ENCODE measurements around the gene FLNC.

Gene FLNC

GRCh38 chr7:128833148-128833945 lies 3.1 kb downstream of the FLNC start:
- no peak for FAIRE-seq

- FAIRE-seq, result no peak
These were observed 3.7 kb downstream of the FLNC start for GRCh38 chr7:128833946-128834325.

GRCh38 chr7:128835231-128835751 lies 5.1 kb downstream of the FLNC start:
- no peak for FAIRE-seq

GRCh38 chr7:128835790-128836641 lies 5.8 kb downstream of the FLNC start:
- FAIRE-seq, result no peak

GRCh38 chr7:128836729-128837348 lies 6.6 kb downstream of the FLNC start:
- FAIRE-seq, result no peak

- FAIRE-seq, result no peak
These were observed 7.3 kb downstream of the FLNC start for GRCh38 chr7:128837521-128837921.

GRCh38 chr7:128838109-128838779 lies 8.0 kb downstream of the FLNC start:
- no peak for FAIRE-seq

- FAIRE-seq, result no peak
These were observed 8.9 kb downstream of the FLNC start for GRCh38 chr7:128838981-128839731.

GRCh38 chr7:128839751-128840177 lies 9.6 kb downstream of the FLNC start:
- FAIRE-seq, result no peak

GRCh38 chr7:128840326-128841170 lies 10.3 kb downstream of the FLNC start:
- FAIRE-seq, result no peak

- no peak for FAIRE-seq
These were observed 11.0 kb downstream of the FLNC start for GRCh38 chr7:128841171-128841690.

- FAIRE-seq, result no peak
These were observed 11.9 kb downstream of the FLNC start for GRCh38 chr7:128841921-128842673.

GRCh38 chr7:128842674-128843641 lies 12.8 kb downstream of the FLNC start:
- FAIRE-seq, result no peak

GRCh38 chr7:128843938-128844621 lies 13.9 kb downstream of the FLNC start:
- FAIRE-seq, result no peak

- no peak for FAIRE-seq
These were observed 14.6 kb downstream of the FLNC start for GRCh38 chr7:128844777-128845311.

- no peak for FAIRE-seq
These were observed 15.3 kb downstream of the FLNC start for GRCh38 chr7:128845475-128845874.

- FAIRE-seq, result no peak
These were observed 15.8 kb downstream of the FLNC start for GRCh38 chr7:128845987-128846386.
